GM12875 (cell line): ENCODE results near the gene NVL.

ENCODE experiments used
- H3K4me3 ChIP-seq: one replicate; pipeline ENCODE4 v1.5.1; 2011; ENCODE audit warnings: low read depth, low read length, control low read depth
- CTCF ChIP-seq: IDR thresholded peaks from 2 replicates; pipeline ENCODE4 v1.5.1; 2011; ENCODE audit warnings: low read depth, mild to moderate bottlenecking, control low read depth, inconsistent platforms, low read length, moderate library complexity, borderline replicate concordance; ENCODE audit not compliant: insufficient read depth

The NVL gene

GRCh38 chr1:224181453-224181810 is 148.5 kb downstream of the NVL start:
- H3K4me3 ChIP-seq, result no peak overlapping the region
- TF ChIP-seq CTCF, result no peak

- TF ChIP-seq CTCF, result no peak
- H3K4me3 ChIP-seq, result no peak overlapping the region
Observed at GRCh38 chr1:224180783-224181452, 149.1 kb downstream of the NVL start.

- no peak for TF ChIP-seq CTCF
Observed at GRCh38 chr1:224178894-224179293, 151.1 kb downstream of the NVL start.

GRCh38 chr1:224177356-224177999 is 152.5 kb downstream of the NVL start:
- no peak overlapping the region for H3K4me3 ChIP-seq
- TF ChIP-seq CTCF, result no peak

More at GRCh38 chr1:224178894-224179293, 151.1 kb downstream of the NVL start:
- H3K4me3 ChIP-seq, result no peak overlapping the region
